NCI-H1694 (cell line): ENCODE data around the gene RPL12.

ENCODE experiments used
- DNase-seq: peaks from one replicate; lab custom pipeline; 2025; lab: John Stamatoyannopoulos, UW

Gene RPL12

DNA sequence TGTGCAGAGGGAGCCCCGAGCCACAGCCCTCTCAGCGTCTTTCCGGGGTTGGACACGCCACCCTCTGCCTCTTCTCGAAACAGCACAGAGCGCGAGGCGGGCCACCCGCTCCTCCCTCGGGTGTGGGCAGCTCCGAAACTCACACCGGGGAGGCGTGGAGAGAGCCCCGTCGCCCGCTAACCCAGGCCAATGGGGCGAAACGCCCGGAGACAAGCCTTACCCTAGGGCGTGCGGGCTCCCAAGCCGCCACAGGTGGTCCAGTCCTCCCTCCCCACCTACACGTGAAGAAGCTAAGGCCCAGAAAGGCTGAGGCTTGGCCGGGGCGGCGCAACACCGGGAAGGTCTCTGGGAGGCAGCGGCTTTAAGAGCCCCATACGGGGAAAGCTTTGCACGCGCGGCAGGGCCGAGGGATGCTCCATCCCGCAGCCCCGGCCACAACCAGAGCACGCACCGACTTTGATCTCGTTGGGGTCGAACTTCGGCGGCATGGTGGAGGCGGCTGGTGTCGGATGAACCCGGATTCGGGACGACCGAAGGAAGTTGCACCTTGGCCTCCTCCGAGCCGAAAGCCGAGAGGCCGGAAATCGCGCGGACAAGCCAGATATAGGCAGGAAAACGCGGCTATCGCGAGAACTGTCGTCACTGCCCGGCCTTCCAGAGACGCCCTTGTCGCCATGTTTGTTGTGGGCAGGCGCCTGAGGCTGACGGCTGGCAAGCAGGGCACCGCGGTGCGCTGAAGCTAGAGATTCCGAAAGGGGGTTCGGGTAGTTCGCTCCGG is at the start of gene RPL12, which contains the start of gene LRSAM1:
Gene RPL12 (minus strand): TSS at position 577 of the 778 bp plus-strand sequence. CDS start 89 bp downstream, at position 488.
Gene LRSAM1 (plus strand): TSS at position 681 of the 778 bp plus-strand sequence. CDS start 3,018 bp downstream, outside the sequence.
- peak; percentile 91 for DNase-seq

GRCh38 chr9:127500862-127501261 is 49.7 kb upstream of the RPL12 start:
- no peak for DNase-seq

DNA sequence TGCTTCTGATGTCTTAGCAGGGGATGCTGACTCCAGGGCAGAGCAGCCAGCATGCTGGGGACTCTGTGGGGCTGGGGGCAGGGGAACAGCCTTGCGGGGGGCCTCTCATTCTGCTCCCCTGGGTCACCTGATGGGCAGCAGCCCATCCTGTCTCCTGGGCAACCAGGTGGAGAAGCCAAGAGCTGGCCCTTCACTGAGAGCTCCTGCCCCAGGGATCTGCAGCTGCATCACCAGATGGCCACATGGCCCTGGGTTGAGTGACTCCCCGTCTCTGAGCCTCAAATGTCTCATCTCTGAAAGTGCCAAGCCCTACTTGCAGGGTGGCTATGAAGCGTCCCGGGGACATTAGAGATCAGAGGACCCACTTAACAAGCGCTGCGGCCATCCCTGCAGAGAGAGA is 49.2 kb upstream of the RPL12 start:
- no peak for DNase-seq

DNA sequence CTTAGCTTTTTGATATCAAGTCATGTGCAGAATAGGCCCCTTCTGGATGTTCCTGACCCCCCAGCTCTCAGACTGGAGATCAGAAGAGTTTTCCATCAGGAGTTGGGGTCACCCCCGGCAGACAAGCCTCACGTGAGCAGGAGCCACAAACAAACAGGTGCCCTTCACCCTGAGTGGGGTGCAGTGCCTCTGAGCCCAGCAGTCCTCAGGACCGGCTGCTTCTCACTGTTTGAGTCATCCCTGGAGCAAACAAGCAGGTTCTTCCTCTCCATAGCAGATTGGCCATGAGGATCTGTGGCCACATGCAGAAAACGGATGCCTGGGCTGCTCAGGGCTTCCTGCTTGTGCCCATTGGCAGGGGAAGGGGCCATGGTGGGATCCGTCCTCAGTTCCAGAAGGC is 47.1 kb upstream of the RPL12 start:
- DNase-seq = no peak

GRCh38 chr9:127497656-127498290 is 46.6 kb upstream of the RPL12 start:
- no peak for DNase-seq

DNA sequence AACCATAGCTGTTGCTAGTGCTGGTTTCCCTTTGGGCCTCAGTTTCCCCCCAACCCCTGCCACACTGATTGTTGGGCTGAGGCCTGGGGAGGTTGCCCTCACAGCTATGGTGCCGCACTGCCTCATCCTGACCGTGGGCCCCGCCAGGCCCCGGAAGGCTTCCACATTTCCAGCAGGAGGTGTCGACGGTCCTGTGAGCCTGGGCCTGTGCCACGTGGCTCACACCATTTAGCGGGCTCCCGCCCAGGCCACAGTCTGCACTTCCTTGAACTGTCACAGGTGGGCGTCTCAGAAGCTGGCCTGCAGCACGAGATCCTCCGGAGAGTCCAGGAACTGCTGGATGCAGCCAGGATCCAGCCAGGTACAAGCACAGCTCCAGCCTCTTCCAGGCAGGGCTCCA is 45.8 kb upstream of the RPL12 start:
- DNase-seq = no peak

DNA sequence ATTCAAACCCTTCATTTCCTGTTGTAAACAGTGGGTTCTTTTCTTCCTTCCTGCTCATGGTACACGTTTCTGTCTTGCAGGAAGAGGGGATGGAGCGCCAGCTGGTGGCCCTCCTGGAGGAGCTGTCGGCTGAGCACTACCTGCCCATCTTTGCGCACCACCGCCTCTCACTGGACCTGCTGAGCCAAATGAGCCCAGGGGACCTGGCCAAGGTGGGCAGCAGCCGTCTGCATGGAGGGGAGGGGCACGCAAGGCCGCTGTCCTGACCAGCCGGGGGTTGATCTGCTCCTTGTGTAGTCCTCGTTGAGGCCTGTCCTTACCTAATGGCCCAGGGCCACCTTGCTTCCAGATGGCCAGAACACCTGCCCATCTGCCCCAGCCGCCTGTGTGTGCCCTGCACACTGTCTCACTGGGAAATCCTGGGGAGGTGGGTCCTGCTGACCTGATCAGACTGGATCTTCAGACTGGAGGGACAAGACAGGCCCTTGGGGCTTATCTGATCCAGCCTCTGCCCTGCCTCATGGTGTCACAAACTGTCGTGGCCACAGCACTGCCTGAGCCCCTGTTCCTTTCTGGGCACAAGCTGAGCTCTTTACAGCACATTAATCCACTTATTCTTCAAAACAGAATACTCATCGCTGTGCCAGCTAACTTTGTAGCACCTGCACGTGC is 44.8 kb upstream of the RPL12 start:
- no peak for DNase-seq

GRCh38 chr9:127494304-127494702 is 43.1 kb upstream of the RPL12 start:
- no peak for DNase-seq

GRCh38 chr9:127493592-127494303 is 42.5 kb upstream of the RPL12 start:
- DNase-seq = peak; percentile 26

DNA sequence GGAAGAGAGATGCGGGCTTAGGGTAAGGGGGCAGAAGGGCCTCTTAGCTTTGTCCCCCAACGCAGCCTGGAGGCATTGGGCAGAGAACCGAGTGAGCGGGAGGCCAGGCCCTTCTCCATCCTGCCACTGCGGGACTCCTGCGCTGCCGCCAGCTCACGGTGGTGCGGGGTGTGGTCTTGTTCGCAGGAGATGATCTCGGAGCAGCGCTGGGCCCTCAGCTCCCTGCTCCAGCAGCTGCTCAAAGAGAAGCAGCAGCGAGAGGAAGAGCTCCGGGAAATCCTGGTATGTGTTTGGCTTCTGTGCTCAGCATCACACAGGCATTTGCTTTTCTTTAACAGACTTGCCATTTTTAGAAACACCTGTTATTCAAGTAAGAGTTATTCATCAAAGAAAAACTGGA is 41.4 kb upstream of the RPL12 start:
- no peak for DNase-seq

- DNase-seq = peak; percentile 29
These were observed 40.3 kb upstream of the RPL12 start for GRCh38 chr9:127491516-127491915.

GRCh38 chr9:127490535-127491230 is 39.5 kb upstream of the RPL12 start:
- no peak for DNase-seq

DNA sequence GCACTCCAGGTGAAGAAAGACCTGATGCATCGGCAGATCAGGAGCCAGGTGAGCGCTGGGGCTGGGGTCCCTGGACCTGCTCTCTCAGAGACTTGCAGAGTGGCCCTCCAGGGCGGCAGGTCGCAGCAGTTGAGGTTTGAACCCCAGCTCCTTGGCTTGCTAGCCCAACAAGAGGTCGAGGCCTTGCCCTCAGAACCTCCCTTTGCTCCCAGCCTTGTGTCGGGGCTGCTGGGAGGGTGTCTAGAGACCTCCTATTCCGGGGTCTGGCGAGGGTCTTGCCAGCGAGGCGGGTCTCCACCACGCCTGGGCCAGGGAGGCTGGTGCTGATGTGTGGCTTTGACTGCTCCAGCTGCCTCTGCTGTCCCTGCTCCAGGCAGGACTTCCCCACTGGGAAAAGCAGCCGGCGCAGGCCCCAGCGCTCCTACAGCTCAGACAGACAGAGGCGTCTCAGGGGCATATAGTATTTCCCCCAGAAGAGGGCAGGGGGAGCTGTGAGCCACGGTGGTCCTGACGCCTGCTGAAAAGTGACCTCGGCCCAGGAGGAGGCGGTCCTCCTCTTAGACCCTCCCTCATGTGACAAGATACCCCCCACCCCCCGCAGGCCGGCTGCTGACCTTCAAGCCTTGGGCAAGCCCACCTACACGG is 38.4 kb upstream of the RPL12 start:
- DNase-seq = no peak

- no peak for DNase-seq
These were observed 37.7 kb upstream of the RPL12 start for GRCh38 chr9:127488946-127489345.

GRCh38 chr9:127485995-127486394 is 34.8 kb upstream of the RPL12 start:
- no peak for DNase-seq

DNA sequence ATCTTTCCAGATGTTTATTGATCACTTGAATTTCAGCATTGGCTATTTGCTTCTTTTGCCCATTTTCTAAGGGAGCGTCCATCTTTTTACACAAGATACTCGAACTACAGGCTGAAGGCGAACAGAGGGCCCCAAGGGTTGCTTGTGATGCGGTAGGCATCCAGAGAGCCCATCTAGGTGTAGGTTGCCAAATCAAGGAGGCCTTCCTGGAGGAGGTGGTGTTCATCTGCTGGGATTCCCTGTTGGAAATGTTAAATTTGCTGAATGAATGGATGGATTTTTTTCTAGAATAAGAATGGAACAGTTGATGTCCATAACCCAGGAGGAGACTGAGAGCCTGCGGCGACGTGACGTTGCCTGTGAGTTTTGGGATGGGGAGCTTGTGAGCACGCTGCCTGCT is 31.5 kb upstream of the RPL12 start:
- no peak for DNase-seq

DNA sequence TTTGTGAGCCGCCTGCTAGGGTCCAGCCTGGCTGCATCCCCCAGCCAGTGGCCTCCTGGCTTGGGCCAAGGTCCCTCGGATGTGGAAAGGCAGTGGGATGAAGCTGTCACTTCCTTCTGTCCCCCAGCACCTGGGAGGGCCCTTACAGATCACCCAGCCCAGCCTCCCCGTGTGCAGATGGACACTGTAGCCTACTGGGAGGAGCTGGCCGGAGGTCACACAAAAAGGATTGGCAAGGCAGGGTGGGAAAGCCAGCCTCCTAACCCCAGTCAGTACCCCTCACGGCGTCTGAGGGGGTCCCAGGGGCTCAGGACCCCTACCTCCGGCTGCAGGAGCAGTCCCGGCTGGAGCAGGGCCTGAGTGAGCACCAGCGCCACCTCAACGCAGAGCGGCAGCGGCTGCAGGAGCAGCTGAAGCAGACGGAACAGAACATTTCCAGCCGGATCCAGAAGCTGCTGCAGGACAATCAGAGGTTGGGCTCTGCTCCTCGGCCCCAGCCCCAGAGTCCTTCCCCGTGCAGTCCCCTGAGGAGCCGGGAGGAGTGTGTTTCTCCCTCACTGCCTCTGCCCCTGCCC is 28.4 kb upstream of the RPL12 start:
- DNase-seq = no peak

GRCh38 chr9:127474592-127474991 is 23.4 kb upstream of the RPL12 start:
- DNase-seq = no peak

DNA sequence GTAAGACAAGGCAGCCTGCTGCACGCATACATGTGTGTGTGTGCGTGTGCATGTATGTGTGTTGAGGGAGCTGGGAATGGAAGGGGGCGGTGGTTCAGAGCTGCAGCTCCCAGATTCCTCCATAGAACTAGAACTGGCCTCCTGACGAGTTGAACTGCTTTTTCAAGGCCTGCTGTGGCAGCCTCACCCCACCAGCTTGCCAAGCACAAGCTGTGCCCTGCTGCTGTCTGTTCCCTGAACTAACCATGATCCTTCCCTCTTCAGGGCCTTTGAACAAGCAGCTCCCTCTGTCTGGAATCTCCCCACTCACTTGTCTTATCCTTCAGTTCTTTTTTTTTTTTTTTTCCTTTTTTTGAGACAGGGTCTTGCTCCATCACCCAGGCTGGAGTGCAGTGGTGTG is 22.7 kb upstream of the RPL12 start:
- no peak for DNase-seq

DNA sequence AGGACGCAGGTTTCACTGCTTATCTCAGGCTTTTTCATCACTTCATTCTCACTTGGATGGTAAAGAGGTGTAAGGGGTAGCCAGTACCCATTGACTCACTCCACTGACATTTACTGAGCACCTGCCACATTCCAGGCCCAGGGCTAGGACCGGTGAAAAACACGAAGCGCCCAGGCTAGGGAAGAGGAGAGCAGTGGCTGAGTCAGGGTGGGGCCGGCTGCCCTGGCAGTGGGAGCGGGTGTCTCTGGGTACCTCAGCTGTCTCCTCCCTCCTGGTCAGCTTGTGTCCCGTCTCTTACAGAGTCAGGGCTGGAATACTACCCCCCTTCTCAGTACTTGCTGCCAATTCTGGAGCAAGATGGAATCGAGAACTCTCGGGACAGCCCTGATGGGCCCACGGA is 22.3 kb upstream of the RPL12 start:
- DNase-seq = no peak

DNA sequence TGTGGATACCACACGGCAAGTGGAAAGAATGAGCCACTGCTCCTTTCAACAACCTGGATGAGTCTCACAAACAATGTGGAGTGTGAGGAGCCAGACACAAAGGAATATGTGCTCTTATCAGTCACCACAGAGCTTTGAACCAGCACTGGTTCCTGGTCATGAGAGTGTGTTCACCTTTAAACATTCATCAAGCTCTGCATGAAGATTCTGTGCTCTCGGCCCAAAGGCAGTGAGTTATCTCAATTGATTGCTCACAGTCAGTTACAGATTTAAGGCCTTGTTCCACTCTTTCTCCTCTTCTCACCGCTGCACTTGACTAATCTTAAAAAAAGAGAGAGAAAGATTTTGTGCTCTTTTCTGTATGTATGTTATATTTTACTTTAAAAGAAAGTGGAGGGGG is 19.5 kb upstream of the RPL12 start:
- DNase-seq = no peak
